T-helper 17 cell (primary cell): Measurements from ENCODE around the gene HACL1. TPM values are rescaled to one million over a fixed set of nuclear protein-coding genes. Genes with fewer than 3 reads are reported as not detected.

Source experiments
- ATAC-seq: fragments of 150-1000 bp; cut with Tn5 transposase; 2 replicates; pipeline ENCODE4 v1.10.0; 2021; ENCODE audit warnings: mild to moderate bottlenecking, moderate library complexity
- DNase-seq, 3 donors: peaks; one replicate each; pipeline versions ENCODE4 v3.0.0 to v3.0.0-alpha.2; 2020 to 2021
- H3K9me3 ChIP-seq: one replicate; pipeline ENCODE4 v1.7.0; 2013; ENCODE audit warnings: low read length, mild to moderate bottlenecking; ENCODE audit not compliant: control insufficient read depth, poor library complexity, severe bottlenecking
- H3K27ac Mint-ChIP-seq: one replicate; pipeline ENCODE4 v1.8.0; 2022; ENCODE audit warnings: mild to moderate bottlenecking, moderate library complexity, mixed read lengths
- H3K27me3 Mint-ChIP-seq: one replicate; pipeline ENCODE4 v1.8.0; 2022; ENCODE audit warnings: mixed read lengths
- H3K36me3 Mint-ChIP-seq: one replicate; pipeline ENCODE4 v1.8.0; 2022; ENCODE audit warnings: low read depth, mixed read lengths
- H3K4me1 Mint-ChIP-seq: one replicate; pipeline ENCODE4 v1.8.0; 2022; ENCODE audit warnings: mild to moderate bottlenecking, mixed read lengths
- H3K4me3 Mint-ChIP-seq: one replicate; pipeline ENCODE4 v1.8.0; 2022; ENCODE audit warnings: mild to moderate bottlenecking, moderate library complexity, mixed read lengths
- total RNA-seq, 4 donors: library from RNA in 2 of 4; stranded (reverse) in 2 of 4; gene quantifications; one replicate each; pipeline ENCODE4 v1.2.3 and lab custom pipeline; 2022 to 2026

HACL1 gene
- total RNA-seq (10 to 100 TPM; 34.4 to 41.0 TPM), total RNA-seq (lab: John Stamatoyannopoulos, UW) (36.2 to 51.2 reads per million in 2 donors)

DNA sequence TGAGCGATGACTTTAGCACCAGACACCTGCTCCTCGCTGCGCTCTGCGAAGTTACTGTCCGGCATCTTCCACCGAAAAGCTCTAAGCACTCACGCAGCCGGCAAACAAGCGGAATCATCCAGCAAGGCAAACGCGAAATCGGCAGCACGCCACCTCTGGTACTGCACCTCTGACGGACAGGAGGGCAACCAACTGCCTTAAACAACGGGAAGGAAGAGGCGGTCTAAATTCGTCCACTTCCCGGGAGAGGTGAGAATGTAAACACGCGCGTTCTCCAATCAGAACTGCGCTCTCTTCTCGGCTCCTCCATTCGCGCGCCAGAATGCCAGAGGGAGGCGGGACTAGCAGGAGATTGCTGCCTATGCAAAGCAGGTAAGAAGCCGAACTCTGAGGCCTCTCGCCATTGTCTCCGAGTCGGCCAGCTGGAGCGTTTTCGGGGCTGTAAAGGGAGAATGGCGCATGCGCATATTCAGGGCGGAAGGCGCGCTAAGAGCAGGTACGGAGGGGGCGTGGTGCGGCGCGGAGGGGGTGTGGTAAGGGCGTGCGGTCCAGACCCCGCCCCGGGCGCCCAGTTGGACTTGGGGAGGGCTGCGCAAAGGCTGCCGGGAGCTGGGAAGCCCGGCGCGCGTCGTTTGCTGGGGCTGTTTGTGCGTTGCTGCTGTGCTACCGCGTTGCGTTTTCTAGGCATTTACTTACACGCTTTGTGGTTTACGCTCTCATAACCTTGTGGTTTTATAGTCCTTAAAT lies at the start of gene HACL1, which contains the start of gene BTD:
Gene HACL1, minus strand, starts transcription at position 171 of the 747 bp plus-strand sequence. Its CDS starts 106 bp downstream, at position 65.
Gene BTD, plus strand, starts transcription at position 347 of the 747 bp plus-strand sequence. CDS start 33,695 bp downstream, outside the sequence.
- Mint-ChIP-seq H3K4me3 (peak within 1 kb of the TSS; percentile 100), H3K27ac (peak within 1 kb of the TSS; percentile 99), H3K4me1 (peaks cover 34% of the 10 kb centered on the region), H3K36me3 (peaks cover 16% of the 10 kb centered on the region), H3K27me3 (no peaks in the 10 kb centered on the region)
- ATAC-seq (peak; percentile 91), DNase-seq (peak; percentile 95 to 99 (median 99))
- no peaks in the 10 kb centered on the region for H3K9me3 ChIP-seq

DNA sequence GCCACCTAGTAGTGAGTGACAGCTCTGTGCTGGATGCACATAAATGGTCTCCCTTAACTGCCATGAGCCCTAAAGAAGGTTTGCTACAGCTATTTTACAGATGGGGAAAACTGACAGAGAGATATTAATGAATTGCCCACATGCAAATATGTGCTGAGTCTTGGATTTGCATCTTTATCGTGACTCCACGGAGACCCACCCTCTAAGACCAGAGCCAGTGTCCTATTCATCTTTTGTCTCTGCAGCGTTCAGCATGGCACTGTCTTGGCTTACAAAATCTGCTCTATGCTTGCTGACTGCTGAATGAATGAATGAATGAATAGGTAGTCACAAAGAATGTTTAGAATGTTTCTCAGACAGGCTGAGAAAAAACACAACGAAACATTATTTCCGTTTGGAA lies 48.5 kb upstream of the HACL1 start:
- DNase-seq = no peak
- Mint-ChIP-seq H3K27me3 (no peaks in the 10 kb centered on the region), H3K4me3 (no peak overlapping the region), H3K4me1 (peaks cover 36% of the 10 kb centered on the region), H3K27ac (no peak overlapping the region), H3K36me3 (peaks cover 4% of the 10 kb centered on the region)
- no peaks in the 10 kb centered on the region for H3K9me3 ChIP-seq
- no peak for ATAC-seq

DNA sequence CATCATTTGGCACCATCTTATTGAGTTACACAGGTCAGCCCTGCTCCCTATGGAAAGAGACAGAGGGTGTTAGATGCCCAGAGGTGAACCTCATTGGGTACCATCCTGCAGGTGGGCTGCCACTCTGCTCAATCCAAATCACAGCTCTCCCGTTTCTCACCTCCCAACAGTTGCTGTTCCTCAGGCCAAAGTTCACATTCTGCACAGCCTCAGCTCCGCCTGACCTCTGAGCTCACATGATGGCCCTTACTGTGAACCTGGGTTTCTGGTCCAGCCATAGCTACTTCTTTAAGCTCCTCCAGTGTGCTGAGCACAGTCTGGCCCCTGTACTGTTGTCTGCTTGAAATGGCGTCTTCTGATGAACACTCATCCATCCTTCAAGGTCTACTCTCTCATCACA lies 48.0 kb upstream of the HACL1 start:
- no peaks in the 10 kb centered on the region for H3K9me3 ChIP-seq
- Mint-ChIP-seq H3K36me3 (peaks cover 4% of the 10 kb centered on the region), H3K27me3 (no peaks in the 10 kb centered on the region), H3K4me1 (peaks cover 36% of the 10 kb centered on the region), H3K27ac (no peak overlapping the region), H3K4me3 (peak overlapping the region; percentile 71)
- no peak for ATAC-seq
- no peak for DNase-seq

DNA sequence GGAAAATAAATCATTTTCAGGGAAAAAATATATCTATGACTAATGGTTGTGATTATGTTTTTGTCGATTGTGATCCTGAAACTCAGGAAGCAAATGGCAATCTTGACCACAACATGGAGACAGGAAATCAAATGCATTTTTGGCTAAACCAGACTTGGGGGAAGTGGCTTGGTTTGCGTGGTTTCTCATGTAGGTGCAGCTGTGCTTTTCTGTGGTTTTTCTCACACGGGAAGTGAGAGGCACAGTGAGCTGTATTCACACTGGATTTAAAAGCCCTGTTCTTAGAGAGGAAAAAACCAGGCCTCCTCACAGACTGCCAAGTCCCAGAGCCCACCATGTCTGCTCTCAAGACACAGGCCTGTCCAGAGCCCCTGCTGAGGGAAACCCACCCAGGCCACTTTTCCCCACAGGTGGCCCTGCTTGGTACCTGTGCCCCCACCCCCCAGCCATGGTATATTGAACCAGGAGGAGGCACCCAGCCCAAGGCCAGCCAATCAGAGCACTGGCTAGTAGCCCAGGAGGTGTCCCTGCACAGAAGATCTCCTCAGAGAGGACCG lies 46.3 kb upstream of the HACL1 start:
- H3K4me1 Mint-ChIP-seq = peaks cover 36% of the 10 kb centered on the region

DNA sequence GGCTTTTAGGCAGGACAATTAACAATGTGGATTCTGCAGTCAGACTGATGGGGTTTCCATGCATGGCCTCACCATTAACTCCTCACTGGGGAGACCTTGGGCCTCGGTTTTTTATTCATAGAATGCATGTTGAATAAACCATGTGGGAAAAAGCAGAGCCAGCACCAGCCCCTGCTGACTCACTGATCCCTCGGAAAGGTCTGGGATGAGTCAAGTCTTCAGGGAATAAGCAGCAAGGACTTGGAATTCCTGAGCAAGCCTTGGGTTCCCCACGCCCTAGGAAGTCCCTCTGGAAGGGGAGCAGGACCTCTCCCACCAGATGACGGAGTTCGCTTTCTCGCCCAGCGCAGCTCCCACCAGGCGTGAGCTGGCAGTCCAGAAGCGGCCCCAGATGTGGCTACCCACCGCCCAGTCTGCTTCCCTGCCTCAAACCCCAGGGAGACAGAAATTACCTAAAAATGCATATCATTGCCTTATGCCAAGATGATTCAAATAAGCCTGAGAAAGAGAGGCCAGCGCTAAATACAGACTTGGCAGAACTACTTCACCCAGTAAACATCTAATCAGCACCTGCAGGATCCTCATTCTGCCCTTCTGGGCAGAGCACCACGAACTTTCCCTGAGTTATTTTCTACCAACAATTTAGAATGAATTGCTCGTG lies 45.6 kb upstream of the HACL1 start:
- H3K36me3 Mint-ChIP-seq = peaks cover 6% of the 10 kb centered on the region
- H3K27me3 Mint-ChIP-seq = no peaks in the 10 kb centered on the region
- DNase-seq (no peak), ATAC-seq (peak; percentile 32)
- H3K4me1 Mint-ChIP-seq = peaks cover 36% of the 10 kb centered on the region
- peak overlapping the region; percentile 87 for H3K27ac Mint-ChIP-seq
- H3K4me3 Mint-ChIP-seq = peak overlapping the region; percentile 81
- H3K9me3 ChIP-seq = no peaks in the 10 kb centered on the region

More for the DNA sequence above, 46.3 kb upstream of the HACL1 start:
- DNase-seq = peak in 2 of 3 donors; percentile 23 to 24
- H3K9me3 ChIP-seq = no peaks in the 10 kb centered on the region
- Mint-ChIP-seq H3K27me3 (no peaks in the 10 kb centered on the region), H3K36me3 (peaks cover 6% of the 10 kb centered on the region), H3K4me3 (peak overlapping the region; percentile 81), H3K27ac (peak overlapping the region; percentile 87)
- ATAC-seq = peak; percentile 96

DNA sequence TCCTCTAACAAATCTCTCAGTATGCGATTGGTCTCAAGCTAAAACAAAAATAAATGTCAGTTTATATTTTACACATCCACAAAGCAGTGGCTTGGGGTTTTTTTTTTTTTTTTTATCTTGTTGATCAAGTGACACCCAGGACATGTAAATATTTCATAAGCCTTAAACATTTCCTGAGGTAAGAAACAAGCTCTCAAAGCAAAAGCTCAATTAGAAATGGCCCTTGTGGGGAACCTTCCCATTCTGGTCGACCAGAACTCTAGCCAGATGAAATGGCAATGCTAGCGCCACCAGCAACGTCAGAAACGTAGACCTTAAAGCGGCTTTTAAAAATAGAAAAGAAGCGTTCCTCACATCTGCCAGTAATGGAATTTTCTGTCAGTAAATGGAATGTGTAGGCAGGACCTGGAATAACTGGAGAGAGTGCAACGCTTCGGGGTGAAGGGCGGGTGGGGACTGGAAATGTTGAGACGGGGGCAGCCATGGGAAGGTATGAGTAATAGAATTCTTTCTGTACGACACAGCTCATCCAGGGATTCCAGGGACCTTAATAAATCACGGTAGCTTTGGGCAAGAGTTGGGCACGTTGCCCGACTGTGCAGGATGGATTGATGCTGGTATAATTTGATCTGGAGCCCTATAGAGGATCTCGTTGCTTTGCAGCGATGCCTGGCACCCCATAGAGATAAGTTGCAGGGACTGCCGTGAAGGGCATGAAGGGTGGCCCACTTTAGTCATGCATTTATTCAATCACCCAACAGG lies 44.6 kb upstream of the HACL1 start:
- Mint-ChIP-seq H3K27me3 (no peaks in the 10 kb centered on the region), H3K4me3 (no peak overlapping the region), H3K27ac (no peak overlapping the region), H3K36me3 (peaks cover 2% of the 10 kb centered on the region), H3K4me1 (peaks cover 36% of the 10 kb centered on the region)
- no peak for ATAC-seq
- no peak for DNase-seq
- H3K9me3 ChIP-seq = no peaks in the 10 kb centered on the region

DNA sequence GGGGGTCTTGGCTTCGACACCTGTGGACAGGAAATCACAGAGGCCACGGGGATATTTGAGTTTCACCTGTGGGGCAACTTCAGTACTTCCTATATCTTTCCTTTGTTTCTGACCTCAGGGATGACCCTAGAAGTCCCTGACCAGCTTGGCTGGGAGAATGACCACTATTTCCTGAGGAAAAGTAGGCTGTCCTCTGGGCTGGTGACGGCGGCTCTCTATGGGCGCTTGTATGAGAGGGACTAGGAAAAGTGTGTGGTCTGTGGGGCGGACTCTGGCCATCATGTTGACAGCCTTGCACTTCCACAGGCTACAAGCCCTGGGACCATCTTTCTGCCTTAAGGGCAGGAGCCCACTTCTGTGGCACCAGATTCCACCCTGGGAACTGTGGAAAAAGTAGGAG lies 43.9 kb upstream of the HACL1 start:
- no peaks in the 10 kb centered on the region for H3K9me3 ChIP-seq
- peaks cover 36% of the 10 kb centered on the region for H3K4me1 Mint-ChIP-seq
- no peak overlapping the region for H3K4me3 Mint-ChIP-seq
- ATAC-seq (no peak), DNase-seq (no peak)
- no peak overlapping the region for H3K27ac Mint-ChIP-seq
- H3K36me3 Mint-ChIP-seq = peaks cover 2% of the 10 kb centered on the region
- H3K27me3 Mint-ChIP-seq = no peaks in the 10 kb centered on the region

DNA sequence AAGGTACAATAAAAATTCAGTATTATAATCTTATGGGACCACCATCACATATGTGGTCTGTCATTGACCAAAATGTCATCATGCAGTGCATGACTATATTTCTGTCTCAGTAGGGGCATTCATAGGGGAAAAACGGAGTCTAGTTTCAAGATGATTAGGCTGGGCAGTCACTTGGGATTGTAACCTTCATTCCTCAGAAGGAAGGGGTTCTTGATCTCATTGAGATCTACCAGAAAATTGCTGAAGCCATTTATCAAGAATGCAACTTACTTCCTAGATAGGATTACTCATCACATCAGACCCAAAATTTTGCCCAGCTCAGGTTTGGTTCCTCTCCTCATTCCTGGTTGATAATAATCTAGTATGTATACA lies 37.5 kb upstream of the HACL1 start:
- ATAC-seq (no peak), DNase-seq (no peak)
- H3K4me3 Mint-ChIP-seq = no peak overlapping the region
- no peaks in the 10 kb centered on the region for H3K27me3 Mint-ChIP-seq
- H3K36me3 Mint-ChIP-seq = peaks cover 4% of the 10 kb centered on the region
- no peaks in the 10 kb centered on the region for H3K9me3 ChIP-seq
- peaks cover 13% of the 10 kb centered on the region for H3K4me1 Mint-ChIP-seq
- H3K27ac Mint-ChIP-seq = no peak overlapping the region

DNA sequence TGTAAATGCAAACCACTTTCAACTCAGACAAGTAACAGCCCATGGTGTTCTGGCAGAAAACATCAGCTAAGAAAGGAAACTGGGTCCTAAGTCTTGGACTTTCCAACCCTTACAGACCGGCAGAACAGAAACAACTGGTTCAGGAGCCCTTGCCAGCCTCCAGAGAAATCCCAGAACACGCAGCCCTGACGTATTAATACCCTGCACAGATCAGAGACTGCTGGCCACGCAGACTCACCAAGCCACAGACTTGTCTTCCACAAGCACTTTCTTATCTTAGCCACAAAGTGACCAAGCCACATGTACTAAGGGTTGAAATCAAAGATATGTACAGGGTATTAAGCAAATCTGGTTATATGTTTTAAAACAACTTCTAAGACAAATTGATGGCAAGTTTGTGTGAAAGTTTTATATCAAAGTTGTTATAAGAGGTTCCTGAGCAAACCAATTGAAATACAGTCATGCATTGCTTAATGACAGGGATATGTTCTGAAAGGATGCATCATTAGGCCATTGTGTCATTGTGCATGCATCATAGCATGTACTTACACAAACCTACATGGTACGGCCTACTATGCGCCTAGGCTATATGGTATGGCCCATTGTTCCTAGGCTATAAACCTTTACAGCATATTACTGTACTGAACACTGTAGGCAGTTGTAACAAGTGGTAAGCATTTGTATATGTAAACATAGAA lies 37.0 kb upstream of the HACL1 start:
- H3K4me1 Mint-ChIP-seq = peaks cover 13% of the 10 kb centered on the region
- no peak for DNase-seq
- H3K27me3 Mint-ChIP-seq = no peaks in the 10 kb centered on the region
- H3K9me3 ChIP-seq = no peaks in the 10 kb centered on the region
- no peak for ATAC-seq
- peaks cover 4% of the 10 kb centered on the region for H3K36me3 Mint-ChIP-seq
- peak overlapping the region; percentile 85 for H3K27ac Mint-ChIP-seq
- no peak overlapping the region for H3K4me3 Mint-ChIP-seq

DNA sequence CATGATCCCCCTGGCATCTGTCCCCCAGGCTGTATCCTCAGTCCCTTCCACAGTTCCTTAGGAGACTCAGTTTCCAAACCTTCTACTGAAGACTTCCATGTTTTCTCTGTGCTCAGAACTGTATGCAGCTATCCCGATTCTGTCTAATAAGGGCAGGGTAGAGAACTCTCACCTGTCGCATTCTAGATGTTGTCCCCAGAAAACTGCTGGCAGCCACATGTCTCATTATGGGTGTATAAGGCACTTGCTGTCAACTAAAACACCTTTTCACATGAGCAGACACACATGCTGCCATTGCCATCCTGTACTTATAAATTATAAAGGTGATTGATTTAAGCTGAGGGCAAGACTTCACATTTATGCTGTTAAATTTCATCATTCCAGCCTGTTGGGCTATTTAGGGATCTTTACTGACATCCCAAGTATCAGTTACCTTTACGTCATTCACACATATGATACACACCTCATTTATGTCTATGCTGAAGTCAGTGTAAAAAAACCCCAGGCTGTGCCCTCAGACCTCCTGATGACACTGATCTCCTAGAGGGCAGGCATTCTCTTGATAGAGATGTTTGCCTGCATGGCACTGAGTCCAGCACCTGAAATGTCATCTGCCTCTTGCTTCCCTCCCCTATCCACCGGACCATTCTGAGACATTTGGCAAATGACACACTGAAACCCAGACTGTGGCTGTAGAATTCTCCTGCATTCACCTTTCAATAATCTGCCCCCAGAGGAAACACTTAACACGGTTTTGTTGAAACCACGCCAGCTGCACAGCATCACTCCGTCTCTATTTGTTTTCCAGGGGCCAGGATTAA lies 36.0 kb upstream of the HACL1 start:
- Mint-ChIP-seq H3K27me3 (no peaks in the 10 kb centered on the region), H3K4me3 (peak overlapping the region; percentile 59), H3K4me1 (peaks cover 13% of the 10 kb centered on the region), H3K27ac (peak overlapping the region; percentile 85), H3K36me3 (peaks cover 2% of the 10 kb centered on the region)
- no peak for ATAC-seq
- no peaks in the 10 kb centered on the region for H3K9me3 ChIP-seq
- no peak for DNase-seq

DNA sequence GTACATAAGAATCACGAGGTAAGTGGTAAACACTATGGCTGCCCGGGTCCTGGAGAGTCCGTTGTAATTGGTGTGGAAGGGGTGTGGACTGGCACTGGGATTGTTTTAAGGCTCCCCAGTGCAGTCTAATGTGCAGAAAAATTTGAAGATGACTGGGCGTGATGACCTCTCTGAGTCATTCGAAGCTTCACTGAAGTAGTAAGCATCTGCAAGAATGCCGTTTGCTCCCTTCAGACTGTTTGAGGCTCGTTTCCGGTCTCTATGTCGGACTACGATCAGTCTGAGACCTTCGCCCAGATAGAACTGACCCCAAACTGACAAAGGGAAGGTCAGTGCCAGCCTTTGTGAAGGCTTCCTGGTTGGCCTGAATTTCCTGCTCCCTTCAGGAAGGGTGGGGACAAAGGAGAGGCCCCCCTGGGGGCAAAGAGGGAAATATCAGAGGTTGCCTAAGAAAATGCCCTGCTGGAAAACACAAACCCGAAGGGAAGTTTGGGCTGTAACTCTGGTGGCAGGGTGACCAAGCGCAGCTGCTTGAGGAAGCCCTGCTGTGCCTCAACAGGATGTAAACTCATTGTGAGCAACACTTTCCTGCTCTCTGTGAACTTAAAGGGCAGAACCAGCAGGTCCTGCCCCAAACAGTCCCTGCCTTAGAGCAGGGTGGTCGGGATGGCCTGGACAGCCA lies 34.8 kb upstream of the HACL1 start:
- DNase-seq (no peak), ATAC-seq (peak; percentile 69)
- Mint-ChIP-seq H3K4me3 (peak overlapping the region; percentile 62), H3K36me3 (peaks cover 2% of the 10 kb centered on the region), H3K27ac (peak overlapping the region; percentile 85), H3K27me3 (no peaks in the 10 kb centered on the region), H3K4me1 (peaks cover 21% of the 10 kb centered on the region)
- no peaks in the 10 kb centered on the region for H3K9me3 ChIP-seq
